22Rv1 (cell line): ENCODE results near the gene TAX1BP1.

Experiments
- ZFX ChIP-seq: fragments of 450-650 bp; IDR thresholded peaks from 2 replicates; pipeline ENCODE4 v1.6.1; 2017; ENCODE audit warnings: antibody characterized with exemption, borderline replicate concordance
- TF ChIP-seq, protein P1 (sequence below): fragments of 450-650 bp; IDR thresholded peaks from 2 replicates; pipeline ENCODE4 v1.5.1; 2017; ENCODE audit warnings: mild to moderate bottlenecking

DNA sequence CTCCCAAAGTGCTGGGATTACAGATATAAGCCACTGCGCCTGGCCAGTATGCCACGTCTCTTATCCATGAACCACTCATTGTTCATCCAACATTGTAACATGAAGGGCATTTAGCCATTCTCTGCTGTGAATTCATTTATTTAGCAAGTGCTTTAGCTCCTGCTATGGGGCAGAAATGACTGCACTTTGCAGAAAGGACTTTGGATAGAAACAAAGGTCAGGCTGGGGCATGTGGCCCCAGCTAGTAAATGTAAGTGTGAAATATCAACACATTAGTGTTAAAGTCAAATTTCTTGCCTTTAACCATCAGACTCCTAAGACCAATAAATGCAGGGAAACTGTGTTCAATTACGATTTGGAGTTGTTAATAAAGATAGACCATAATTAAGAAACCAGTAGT lies 27.7 kb upstream of the TAX1BP1 start:
- TF ChIP-seq, protein P1, sequence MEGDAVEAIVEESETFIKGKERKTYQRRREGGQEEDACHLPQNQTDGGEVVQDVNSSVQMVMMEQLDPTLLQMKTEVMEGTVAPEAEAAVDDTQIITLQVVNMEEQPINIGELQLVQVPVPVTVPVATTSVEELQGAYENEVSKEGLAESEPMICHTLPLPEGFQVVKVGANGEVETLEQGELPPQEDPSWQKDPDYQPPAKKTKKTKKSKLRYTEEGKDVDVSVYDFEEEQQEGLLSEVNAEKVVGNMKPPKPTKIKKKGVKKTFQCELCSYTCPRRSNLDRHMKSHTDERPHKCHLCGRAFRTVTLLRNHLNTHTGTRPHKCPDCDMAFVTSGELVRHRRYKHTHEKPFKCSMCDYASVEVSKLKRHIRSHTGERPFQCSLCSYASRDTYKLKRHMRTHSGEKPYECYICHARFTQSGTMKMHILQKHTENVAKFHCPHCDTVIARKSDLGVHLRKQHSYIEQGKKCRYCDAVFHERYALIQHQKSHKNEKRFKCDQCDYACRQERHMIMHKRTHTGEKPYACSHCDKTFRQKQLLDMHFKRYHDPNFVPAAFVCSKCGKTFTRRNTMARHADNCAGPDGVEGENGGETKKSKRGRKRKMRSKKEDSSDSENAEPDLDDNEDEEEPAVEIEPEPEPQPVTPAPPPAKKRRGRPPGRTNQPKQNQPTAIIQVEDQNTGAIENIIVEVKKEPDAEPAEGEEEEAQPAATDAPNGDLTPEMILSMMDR = no peak
- TF ChIP-seq ZFX = no peak
